Smooth muscle cell (in vitro differentiated cells): ENCODE data around the gene ARHGAP5. TPM values are rescaled to one million over a fixed set of nuclear protein-coding genes. Genes with fewer than 3 reads are reported as not detected.
"Not testable (repeated sequence)": the region's sequence is repeated elsewhere in the genome, so short reads cannot be mapped to it uniquely, and the experiment has no call there.

Source experiments
- DNase-seq: peaks from one replicate; lab custom pipeline; 2025; ENCODE audit not compliant: unreplicated experiment; lab: John Stamatoyannopoulos, UW
- H2AFZ ChIP-seq: fragments of 200-600 bp; sonication (generic); 2 replicates; pipeline ENCODE4 v1.6.0; 2016; ENCODE audit warnings: antibody characterized with exemption, low read depth, mild to moderate bottlenecking
- H3F3A ChIP-seq: fragments of 200-600 bp; sonication (generic); 2 replicates; pipeline ENCODE4 v1.6.0; 2017; ENCODE audit warnings: antibody characterized with exemption, low read depth
- H3K27ac ChIP-seq: fragments of 200-600 bp; sonication (generic); 2 replicates; pipeline ENCODE4 v1.5.1; 2016; ENCODE audit warnings: low read depth, mild to moderate bottlenecking
- H3K27me3 ChIP-seq: fragments of 200-600 bp; sonication (generic); 2 replicates; pipeline ENCODE4 v1.6.1; 2016; ENCODE audit warnings: low read depth, mild to moderate bottlenecking
- H3K36me3 ChIP-seq: fragments of 200-600 bp; sonication (generic); 2 replicates; pipeline ENCODE4 v1.5.1; 2016; ENCODE audit warnings: low read depth
- H3K4me1 ChIP-seq: fragments of 200-600 bp; sonication (generic); 2 replicates; pipeline ENCODE4 v1.5.1; 2016; ENCODE audit warnings: low read depth
- H3K4me2 ChIP-seq: fragments of 200-600 bp; sonication (generic); 2 replicates; pipeline ENCODE4 v1.6.0; 2016; ENCODE audit warnings: mild to moderate bottlenecking
- H3K4me3 ChIP-seq: fragments of 200-600 bp; sonication (generic); 2 replicates; pipeline ENCODE4 v1.5.1; 2016; ENCODE audit warnings: mild to moderate bottlenecking
- H3K79me2 ChIP-seq: fragments of 200-600 bp; sonication (generic); 2 replicates; pipeline ENCODE4 v1.6.0; 2016; ENCODE audit warnings: low read depth, mild to moderate bottlenecking
- H3K9ac ChIP-seq: fragments of 200-600 bp; sonication (generic); 2 replicates; pipeline ENCODE4 v1.6.0; 2016; ENCODE audit warnings: low read depth
- H3K9me3 ChIP-seq: fragments of 200-600 bp; sonication (generic); replicated peaks from 2 replicates; pipeline ENCODE4 v1.5.1; 2016; ENCODE audit warnings: low read depth
- H4K20me1 ChIP-seq: fragments of 200-600 bp; sonication (generic); 2 replicates; pipeline ENCODE4 v1.6.0; 2016; ENCODE audit warnings: low read depth
- CTCF ChIP-seq: fragments of 200-600 bp; sonication (generic); IDR thresholded peaks from 2 replicates; pipeline ENCODE4 v1.5.1; 2017; ENCODE audit warnings: borderline replicate concordance, mild to moderate bottlenecking, antibody characterized with exemption; ENCODE audit not compliant: insufficient read depth, poor library complexity, severe bottlenecking
- WGBS: methylation state at CpG from one replicate; pipeline ENCODE4 v1.1.7; 2016; ENCODE audit warnings: low lambda C conversion rate; 5-methylcytosine and 5-hydroxymethylcytosine counted together
- polyA plus RNA-seq: library from polyadenylated mRNA; unstranded; fragments of >200 nt; fragmentation: Nextera tagmentation; extraction: Ambion mirVana; gene quantifications from 2 replicates; pipeline ENCODE4 v1.2.1, GENCODE V29; 2016
- total RNA-seq: library from RNA; depleted of rRNA; stranded (reverse); fragments of >200 nt; gene quantifications from 2 replicates; pipeline ENCODE4 v1.2.3, GENCODE V29; 2014

ARHGAP5 gene
- total and polyA plus RNA-seq, 2 experiments from 2014 or later: 24.1 to 217 TPM

- no peak for TF ChIP-seq CTCF
- no peak overlapping the region for H3K9ac ChIP-seq
- 89% methylated on average over 1 of the region's 1 CpG for WGBS
- peaks cover 74% of the 10 kb centered on the region for H4K20me1 ChIP-seq
- no peaks in the 10 kb centered on the region for H3K9me3 ChIP-seq
- peaks cover 86% of the 10 kb centered on the region for H3K79me2 ChIP-seq
- no peaks in the 10 kb centered on the region for H3K27me3 ChIP-seq
- peak overlapping the region; percentile 57 for H3K27ac ChIP-seq
- H3F3A ChIP-seq: peaks cover 6% of the 10 kb centered on the region
- H2AFZ ChIP-seq: no peak overlapping the region
- peaks cover 3% of the 10 kb centered on the region for H3K36me3 ChIP-seq
- DNase-seq: no peak
- H3K4me3 ChIP-seq: no peak overlapping the region
- H3K4me1 ChIP-seq: no peaks in the 10 kb centered on the region
- H3K4me2 ChIP-seq: no peak overlapping the region
These were observed 51.6 kb downstream of the ARHGAP5 start for GRCh38 chr14:32128703-32129102.

GRCh38 chr14:32129124-32129523 lies 52.0 kb downstream of the ARHGAP5 start:
- 70% methylated on average over 2 of the region's 2 CpGs for WGBS
- Histone ChIP-seq H3K36me3 (peaks cover 3% of the 10 kb centered on the region), H3K4me3 (no peak overlapping the region), H3F3A (peaks cover 6% of the 10 kb centered on the region), H3K27me3 (no peaks in the 10 kb centered on the region), H2AFZ (no peak overlapping the region), H3K4me2 (no peak overlapping the region), H3K9me3 (no peaks in the 10 kb centered on the region), H3K27ac (peak overlapping the region; percentile 57), H3K9ac (no peak overlapping the region), H4K20me1 (peaks cover 74% of the 10 kb centered on the region), H3K79me2 (peaks cover 86% of the 10 kb centered on the region), H3K4me1 (no peaks in the 10 kb centered on the region)
- no peak for DNase-seq
- no peak for TF ChIP-seq CTCF

- not testable (repeated sequence) for H2AFZ ChIP-seq, H3K4me2 ChIP-seq, H3K9ac ChIP-seq, H3F3A ChIP-seq, H3K27ac ChIP-seq, H3K4me1 ChIP-seq, DNase-seq, H3K4me3 ChIP-seq, H3K27me3 ChIP-seq
- peaks cover 10% of the 10 kb centered on the region for H3K9me3 ChIP-seq
- H4K20me1 ChIP-seq: peaks cover 75% of the 10 kb centered on the region
- H3K79me2 ChIP-seq: peaks cover 86% of the 10 kb centered on the region
- H3K36me3 ChIP-seq: peaks cover 18% of the 10 kb centered on the region
- 97% methylated on average over 5 of the region's 5 CpGs for WGBS
These were observed 54.6 kb downstream of the ARHGAP5 start for GRCh38 chr14:32131689-32132088.

- Histone ChIP-seq H4K20me1 (peaks cover 67% of the 10 kb centered on the region), H3K27ac (peak overlapping the region; percentile 44), H3F3A (peaks cover 2% of the 10 kb centered on the region), H3K4me3 (no peak overlapping the region), H3K4me2 (no peak overlapping the region), H3K4me1 (no peaks in the 10 kb centered on the region), H3K9me3 (peaks cover 25% of the 10 kb centered on the region), H3K9ac (no peak overlapping the region), H3K79me2 (peaks cover 94% of the 10 kb centered on the region), H2AFZ (no peak overlapping the region), H3K36me3 (peaks cover 33% of the 10 kb centered on the region), H3K27me3 (no peaks in the 10 kb centered on the region)
- 85% methylated on average over 3 of the region's 3 CpGs for WGBS
- DNase-seq: no peak
- no peak for TF ChIP-seq CTCF
These were observed 57.5 kb downstream of the ARHGAP5 start for GRCh38 chr14:32134448-32135097.
